HG03457 (cell line): ENCODE data around the gene ZBTB38.

Experiments
- ATAC-seq: cut with Tn5 transposase; IDR thresholded peaks from one replicate; pipeline ENCODE4 v1.9.1; 2021; ENCODE audit warnings: moderate number of reproducible peaks; ENCODE audit not compliant: unreplicated experiment

ZBTB38 gene, protein sequence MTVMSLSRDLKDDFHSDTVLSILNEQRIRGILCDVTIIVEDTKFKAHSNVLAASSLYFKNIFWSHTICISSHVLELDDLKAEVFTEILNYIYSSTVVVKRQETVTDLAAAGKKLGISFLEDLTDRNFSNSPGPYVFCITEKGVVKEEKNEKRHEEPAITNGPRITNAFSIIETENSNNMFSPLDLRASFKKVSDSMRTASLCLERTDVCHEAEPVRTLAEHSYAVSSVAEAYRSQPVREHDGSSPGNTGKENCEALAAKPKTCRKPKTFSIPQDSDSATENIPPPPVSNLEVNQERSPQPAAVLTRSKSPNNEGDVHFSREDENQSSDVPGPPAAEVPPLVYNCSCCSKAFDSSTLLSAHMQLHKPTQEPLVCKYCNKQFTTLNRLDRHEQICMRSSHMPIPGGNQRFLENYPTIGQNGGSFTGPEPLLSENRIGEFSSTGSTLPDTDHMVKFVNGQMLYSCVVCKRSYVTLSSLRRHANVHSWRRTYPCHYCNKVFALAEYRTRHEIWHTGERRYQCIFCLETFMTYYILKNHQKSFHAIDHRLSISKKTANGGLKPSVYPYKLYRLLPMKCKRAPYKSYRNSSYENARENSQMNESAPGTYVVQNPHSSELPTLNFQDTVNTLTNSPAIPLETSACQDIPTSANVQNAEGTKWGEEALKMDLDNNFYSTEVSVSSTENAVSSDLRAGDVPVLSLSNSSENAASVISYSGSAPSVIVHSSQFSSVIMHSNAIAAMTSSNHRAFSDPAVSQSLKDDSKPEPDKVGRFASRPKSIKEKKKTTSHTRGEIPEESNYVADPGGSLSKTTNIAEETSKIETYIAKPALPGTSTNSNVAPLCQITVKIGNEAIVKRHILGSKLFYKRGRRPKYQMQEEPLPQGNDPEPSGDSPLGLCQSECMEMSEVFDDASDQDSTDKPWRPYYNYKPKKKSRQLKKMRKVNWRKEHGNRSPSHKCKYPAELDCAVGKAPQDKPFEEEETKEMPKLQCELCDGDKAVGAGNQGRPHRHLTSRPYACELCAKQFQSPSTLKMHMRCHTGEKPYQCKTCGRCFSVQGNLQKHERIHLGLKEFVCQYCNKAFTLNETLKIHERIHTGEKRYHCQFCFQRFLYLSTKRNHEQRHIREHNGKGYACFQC (N-terminal part only)

DNA sequence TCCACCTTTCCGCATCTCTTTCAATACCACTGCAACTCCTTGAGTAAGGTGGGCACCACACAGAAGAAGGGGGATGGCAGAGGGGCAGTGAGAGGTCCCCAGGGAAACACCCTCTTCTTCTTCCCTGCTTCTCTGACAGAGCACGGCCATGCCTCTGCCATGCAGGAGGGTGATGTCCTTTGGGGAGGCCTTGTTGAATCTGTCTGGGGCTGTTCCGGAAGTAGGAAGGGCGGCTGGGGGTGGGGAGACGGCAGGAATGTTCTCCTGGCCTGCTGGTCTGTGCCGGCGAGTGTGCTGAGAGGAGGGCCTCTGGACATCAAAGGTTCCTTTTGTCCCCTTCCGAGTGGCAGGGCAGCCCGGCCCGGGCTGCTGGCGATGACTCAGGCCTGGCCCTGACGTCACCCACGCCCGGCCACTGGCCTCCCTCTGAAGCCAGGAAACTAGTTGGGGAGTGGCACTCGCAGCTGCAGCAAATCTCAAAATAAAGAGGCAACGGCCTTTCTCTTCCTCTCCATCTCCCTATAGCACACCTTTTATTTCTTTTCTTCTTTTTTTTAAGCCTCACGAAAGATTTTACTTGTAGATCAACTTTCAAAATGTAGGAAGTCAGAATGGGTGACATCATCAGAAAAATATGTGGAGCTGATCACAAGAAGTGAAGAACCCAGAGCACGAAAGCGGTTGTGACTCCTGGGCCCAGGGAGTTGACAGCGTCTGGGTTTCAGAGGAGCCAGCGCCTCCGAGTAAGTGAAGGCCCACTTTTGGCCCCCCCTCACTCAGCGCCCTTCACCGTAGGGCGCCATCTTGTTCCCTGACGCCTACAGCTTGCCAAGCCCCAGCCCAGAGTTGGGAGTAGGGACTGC lies at the start of gene ZBTB38:
Gene ZBTB38, plus strand, starts transcription at position 443 of the 863 bp plus-strand sequence. CDS start 73,885 bp downstream, outside the sequence.
- ATAC-seq: no peak

DNA sequence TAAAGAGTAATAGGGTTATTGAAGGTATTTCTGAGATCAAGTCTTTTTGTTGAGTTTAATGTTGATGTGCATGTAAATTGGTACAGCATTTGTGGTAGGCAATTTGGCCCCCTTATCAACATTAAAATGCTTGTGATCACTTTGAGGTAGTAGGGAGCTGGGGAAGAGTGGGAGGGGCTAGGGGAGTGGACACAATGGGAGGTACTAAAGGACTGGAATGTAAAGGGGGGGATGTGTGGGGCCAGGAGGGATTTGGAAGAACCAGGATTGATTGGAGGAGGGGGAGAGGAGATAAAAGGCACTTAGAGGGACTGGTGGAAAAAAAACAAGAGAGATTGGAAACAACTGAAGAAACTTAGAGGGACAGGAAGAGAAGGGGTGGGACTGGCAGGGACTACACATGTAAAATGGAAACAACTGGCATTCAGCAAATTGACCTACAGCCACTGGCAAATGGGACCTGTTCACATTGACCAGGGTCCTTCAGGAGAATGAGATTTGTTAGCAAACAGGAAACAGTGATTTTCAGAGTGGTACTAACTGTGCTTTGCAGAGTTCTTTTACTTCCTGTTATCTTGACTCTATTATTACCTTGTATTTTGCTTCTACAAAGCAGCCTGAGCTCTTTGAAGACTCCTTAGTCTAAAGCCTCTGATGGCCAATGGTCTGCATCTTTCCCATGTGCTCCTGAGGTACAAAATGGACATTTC lies 47.8 kb upstream of the ZBTB38 start:
- ATAC-seq: no peak

DNA sequence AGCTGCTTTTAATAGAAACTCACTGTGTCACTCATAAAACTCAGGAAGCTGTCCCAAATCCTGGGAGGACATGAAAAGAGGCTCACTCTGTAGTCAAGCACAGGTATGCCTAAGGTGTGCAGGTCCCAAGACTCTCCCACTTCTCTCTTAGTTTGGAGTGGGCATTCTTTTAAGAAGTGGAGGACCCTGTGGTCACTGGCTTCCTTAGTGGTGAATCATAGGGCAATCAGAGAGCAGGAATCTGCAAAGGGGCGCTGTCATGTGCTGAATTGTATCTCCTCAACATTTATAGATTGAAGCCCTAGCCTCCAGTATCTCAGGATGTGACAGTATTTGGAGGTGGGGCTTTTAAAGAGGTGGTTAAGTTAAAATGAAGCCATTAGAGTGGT lies 47.2 kb upstream of the ZBTB38 start:
- ATAC-seq: no peak

DNA sequence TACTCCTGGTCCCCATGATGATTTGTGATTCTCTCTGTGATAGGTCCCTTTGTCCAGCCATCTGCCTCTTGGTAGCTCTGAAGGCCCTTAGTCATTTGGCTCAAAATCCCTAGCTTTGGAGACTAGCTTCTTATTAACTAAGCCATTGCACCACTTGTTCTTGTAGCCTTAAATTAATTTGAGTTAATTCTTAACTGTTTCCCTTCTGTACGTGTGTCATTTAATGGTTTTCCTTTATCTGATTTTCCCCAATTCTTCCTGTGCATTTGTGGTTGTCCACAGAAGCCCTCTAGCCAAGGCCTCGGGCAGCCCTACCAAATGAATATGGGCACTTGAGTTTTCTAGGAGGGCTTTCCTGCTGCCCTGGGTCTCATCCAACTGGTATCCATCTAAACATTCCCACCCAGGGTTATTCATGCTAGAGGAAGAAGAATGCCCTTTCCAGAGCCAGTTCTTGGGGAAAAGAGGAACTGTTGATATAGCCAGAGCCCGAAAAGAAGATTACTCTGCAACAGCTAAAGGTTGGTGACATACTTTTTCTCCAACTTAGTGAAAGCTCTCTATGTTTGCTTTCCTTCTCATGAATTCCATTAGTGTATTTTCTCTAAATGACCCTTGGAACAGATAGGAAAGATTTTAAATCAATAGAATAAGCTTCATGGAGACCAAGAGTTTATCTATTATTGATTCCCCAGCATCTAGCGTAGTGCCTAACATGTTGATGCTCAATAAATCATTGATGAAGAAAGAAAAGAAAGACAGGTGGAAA lies 44.2 kb upstream of the ZBTB38 start:
- ATAC-seq: no peak

DNA sequence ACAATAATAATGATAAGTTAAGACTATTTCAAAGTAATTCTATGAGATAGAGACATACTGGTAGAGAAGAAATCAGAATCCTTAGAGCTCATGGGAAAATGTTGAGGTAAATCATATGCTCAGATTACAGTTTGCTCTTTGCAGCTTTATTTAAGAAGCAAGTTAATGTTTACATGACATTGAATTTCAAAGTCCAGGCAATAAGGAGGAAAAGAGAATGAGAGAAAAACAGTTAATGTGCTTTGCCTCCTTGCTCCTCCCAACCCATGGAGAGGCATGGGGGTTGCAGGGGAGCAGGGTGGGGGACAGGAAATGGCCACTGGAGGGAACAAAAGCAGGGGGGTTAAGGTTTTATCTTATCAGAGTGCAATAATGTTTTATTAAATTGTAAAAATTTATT lies 42.2 kb upstream of the ZBTB38 start:
- no peak for ATAC-seq

DNA sequence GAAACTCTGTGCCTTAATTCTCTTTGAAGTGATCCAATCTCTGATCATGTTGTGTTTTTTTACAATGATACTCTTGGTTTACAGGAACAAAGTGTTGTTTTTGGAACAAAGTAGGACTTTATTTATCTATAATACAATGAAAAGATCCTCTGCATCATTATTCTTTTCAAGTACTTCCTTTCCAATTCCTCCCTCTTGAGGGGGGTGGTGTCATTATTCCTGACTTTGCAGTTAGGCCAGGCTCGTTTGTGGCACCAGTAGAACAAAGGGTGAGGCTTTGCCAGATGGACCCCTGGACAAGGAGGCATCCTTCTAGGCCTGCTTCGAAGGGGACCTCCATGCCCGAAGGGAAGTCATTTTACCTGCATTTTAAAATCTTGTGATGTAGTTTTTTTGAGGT lies 41.7 kb upstream of the ZBTB38 start:
- ATAC-seq: no peak

DNA sequence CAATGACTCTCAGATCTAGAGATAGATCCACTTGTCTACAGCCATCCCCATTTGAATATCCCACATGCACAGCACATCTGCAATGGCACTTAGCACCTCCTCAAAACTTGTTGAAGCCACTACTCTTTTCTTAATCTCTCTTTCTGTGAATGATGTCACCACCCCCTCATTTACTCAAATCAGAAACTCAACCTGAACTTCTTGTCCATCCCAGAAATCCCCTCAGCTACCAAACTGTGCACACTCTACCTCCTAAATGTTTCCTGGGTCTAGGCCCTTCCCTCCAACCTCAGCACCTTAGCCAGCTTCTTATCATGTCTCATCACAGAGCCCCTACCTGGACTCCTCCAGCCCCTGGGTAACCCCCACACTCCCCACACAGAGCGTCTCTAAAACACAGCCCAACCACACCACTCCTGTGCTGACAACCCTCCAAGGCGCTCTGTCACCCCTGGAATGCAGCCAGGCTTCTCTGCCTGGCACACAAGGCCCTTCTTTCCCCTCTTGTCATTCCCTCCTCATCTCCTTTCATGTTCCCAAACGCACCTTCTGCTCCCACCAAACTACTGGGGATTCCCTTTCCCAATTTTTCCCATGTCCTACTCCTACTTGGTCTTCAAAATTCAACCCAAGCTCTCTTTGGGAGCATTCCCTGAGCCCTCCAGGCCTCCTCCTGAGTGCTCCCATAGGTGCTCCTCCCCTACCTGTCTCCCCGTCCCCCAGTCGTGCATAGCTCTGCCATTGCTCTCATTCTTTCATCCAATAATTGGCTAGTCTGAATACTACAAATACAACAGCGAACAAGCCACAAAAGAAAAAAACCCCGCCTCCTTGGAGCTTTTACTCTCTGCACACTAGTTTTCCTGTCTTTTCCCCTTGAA lies 39.8 kb upstream of the ZBTB38 start:
- ATAC-seq: peak; percentile 45

DNA sequence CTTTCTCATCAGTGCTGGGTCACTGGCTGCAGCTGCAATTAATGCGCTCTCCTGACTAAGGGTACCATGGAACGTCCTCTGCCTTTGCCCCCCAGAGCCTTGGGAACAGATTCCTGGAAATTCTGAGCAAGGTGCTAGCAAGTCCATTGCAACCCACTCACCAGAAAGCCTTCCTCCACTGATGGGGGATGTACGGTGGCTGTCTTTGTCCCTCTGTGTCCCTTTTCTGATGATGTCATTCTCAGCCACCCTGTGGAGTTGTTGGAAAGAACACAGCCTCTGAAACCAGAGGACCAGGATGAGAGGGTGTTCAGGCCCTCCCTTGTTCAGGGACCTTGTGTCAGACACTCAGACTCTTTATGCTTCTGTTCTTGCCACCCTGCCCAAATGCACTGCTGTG lies 38.1 kb upstream of the ZBTB38 start:
- ATAC-seq: no peak

DNA sequence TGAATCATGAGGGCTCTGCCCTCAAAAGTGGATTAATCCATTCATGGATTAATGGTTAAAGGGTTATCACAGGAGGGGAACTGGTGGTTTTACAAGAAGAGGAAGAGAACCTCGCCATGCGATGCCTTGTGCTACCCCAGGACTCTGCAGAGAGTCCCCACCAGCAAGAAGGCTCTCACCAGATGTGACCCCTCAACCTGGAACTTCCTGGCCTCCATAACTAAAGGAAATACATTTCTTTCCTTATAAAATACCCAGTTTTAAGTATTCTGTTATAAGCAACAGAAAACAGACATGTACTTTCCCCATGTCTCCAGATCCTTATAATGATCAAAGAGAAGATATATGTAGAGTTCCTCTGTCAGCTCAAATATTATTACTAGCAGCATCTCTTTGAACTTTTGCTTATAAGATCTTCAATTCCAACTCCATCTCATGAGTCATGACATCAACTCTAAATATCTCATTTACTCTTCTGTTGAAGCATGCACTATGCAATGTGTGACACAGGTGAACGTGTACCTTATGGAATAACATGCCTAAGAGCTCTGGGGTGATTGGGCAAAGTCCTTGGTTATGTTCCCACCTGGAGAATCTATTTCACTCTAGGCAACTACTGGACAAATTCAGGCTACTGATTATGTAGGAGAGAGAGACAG lies 37.5 kb upstream of the ZBTB38 start:
- no peak for ATAC-seq

DNA sequence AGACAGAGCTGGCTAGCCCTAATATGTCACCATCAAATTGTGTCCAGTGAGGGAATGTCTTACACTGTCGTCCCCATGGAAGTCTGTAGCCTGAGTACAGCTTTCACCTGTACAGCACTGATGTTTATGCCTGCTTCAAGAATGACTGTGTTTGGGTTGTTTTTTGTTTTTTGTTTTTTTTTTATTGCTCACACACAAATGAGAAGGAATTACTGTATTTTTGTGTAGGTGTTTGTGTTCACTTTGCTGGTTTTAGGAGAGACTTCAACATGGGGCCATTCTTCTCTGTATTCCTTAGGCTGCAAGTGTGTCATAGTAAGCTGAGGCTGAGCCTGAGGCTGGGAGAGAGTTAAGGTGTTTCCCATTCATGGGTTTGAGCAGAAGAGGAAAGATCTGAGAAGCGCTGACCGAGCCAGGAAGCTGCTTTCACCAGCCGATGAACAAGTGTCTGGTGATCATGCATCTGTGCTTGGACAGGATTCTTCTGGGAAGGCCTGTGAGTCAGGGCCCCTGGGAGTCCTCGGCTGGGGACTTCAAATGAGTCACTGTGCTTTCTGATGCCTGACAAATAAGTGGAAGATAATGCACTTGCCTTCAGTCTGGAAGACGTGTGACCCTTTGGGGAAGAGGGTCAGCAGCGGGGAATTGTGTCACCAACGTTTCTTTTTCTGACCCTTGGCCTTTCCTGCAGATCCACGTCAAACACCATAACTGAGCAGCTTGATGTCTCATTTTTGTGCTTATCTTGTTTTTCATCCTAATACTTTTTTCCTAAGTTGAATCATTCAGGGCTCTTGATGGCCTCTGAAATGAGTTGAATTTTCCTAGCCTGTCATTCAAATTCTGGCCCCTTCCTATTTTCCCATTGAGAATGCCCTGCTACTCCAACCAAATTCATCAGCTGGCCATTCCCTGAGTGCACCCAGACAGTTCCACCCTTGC lies 36.7 kb upstream of the ZBTB38 start:
- ATAC-seq: no peak

DNA sequence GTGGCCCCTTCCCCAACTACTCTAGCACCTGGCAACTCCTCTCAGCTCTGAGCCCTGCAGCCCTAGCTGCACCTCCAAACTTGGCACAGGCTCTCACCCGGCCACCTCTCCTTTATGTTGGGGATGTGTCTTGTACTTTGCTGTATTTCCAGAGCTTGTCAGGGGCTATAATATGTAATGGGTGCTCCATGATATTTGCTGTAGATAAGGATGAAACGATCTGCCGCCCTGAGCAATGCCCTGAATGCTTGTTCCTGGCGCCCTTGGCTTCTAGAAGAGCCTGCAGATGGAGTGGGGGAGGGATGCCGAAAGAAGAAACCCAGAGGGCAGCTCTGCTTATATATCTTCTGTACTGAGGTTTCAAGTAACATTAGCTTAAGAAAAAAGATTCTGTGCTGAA lies 35.9 kb upstream of the ZBTB38 start:
- ATAC-seq: no peak

DNA sequence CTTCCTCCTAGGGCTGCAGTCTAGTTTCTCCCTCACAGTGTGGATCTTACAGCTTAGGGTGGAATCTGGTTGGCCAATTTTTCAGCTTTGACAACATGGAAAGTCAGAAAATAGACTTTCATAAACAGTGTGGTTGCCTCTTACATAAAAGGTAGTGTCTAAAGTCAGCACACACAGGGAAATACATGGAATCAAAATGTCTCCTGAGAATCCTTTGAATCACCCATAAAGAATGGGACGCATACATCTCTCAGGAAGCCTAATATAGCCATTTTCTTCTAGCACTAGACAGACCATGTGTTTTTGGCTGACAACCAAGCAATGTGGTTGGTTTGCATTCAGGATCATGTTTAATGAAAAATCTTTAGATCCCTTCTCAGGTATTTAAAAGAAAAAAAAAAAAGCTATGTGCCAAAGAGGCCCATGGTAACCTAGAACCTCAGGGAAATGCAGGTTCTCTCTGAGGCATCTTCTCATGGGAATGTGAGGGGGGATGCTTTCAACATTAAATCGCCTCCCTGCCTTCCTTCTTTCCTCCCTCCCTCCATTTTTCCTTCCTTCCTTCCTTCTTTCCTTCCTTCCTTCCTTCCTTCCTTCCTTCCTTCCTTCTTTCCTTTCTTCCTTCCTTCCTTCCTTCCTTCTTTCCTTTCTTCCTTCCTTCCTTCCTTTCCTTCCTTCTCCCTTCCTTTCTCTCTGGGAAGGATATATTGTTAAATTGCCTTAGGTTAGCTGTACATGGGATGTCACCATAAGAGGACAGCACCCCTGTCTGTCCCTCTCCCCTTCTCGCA lies 34.3 kb upstream of the ZBTB38 start:
- no peak for ATAC-seq

DNA sequence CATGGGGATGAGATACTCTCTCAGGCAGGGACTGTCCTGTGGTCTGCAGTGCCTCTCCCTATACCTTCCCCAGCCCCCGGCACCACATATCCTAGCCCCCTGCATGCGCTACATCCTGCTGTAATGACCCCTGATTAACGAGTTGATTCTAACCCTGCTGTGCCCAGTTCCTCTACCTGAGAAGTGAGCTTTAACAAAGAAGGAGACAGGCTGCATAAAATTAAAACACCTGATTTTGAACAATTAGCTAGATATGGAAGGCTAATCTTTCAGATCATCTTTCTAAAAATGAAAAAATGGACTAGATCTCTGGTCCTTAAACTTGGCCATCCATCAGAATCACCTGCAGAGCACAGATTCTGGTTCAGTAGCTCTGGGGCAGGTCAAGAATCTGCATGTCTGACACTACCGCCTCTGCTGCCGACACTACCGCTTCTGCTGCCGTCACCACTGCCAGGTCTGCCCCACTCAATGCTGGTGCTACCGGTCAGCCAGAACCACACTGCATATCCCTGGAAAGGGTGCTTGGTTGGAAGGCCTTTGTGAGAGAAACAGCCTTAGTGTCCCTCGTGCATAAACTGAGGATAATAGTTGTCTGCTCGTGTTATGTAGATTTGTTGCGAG lies 33.6 kb upstream of the ZBTB38 start:
- ATAC-seq: no peak

DNA sequence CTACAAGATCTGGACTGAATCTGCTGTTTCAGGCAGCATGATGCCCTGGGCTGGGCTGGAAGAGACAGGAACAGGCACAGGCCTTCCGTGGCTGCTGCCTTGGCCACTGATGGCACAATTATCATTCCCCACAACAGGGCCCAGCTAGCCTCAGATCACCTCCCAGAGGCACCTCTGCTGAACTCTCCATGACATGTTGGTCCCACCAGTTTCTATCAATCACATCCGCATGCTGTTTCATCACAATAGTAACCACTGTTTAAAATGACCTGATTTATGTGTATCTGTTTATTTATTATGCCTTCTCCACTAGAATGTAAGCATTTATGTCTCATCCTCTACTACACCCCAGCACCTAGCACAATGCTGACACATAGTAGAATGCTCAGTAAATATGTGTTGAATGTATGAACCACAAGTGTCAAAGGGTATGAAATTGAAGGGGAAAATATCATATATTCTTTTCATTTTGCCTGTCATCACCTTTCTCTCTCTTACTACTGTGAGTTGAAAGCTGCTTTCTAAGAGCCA lies 32.7 kb upstream of the ZBTB38 start:
- ATAC-seq: no peak
